ENCODE measurements around the gene MED22. TPM values are rescaled to one million over a fixed set of nuclear protein-coding genes. Genes with fewer than 3 reads are reported as not detected.

MED22 gene
- 32.7 TPM for total RNA-seq
- polyA plus RNA-seq (ENCODE audit: insufficient read depth, low read depth, low replicate concordance), result 24.6 TPM
- long read RNA-seq, donor 1, transcript MED22-209 (4 exons, 3,867 nt), result major isoform, 6 of 2,822 reads
- long read RNA-seq, donor 1, partial matches to known transcripts, result 2,788 of 2,822 reads
- long read RNA-seq, donor 1, other reads (novel, unspliced or antisense), result 28 of 2,822 reads
- long read RNA-seq, donor 2, transcript MED22-209 (4 exons, 3,867 nt), result major isoform, 5 of 2,955 reads
- long read RNA-seq, donor 2, partial matches to known transcripts, result 2,906 of 2,955 reads
- long read RNA-seq, donor 2, other reads (novel, unspliced or antisense), result 44 of 2,955 reads
- long read RNA-seq, donor 3, transcript MED22-209 (4 exons, 3,867 nt), result major isoform, 6 of 19 reads
- long read RNA-seq, donor 3, partial matches to known transcripts, result 13 of 19 reads
- long read RNA-seq, donor 3, other reads (novel, unspliced or antisense), result 0 of 19 reads
- long read RNA-seq, donor 4, partial matches to known transcripts, result 3,132 of 3,206 reads
- long read RNA-seq, donor 4, other reads (novel, unspliced or antisense), result 71 of 3,206 reads
- long read RNA-seq, donor 5, result 0 reads
- long read RNA-seq, donor 6, partial matches to known transcripts, result 5,965 of 6,064 reads
- long read RNA-seq, donor 6, other reads (novel, unspliced or antisense), result 97 of 6,064 reads
- long read RNA-seq, donor 7, transcript MED22-209 (4 exons, 3,867 nt), result major isoform, 19 of 44 reads
- long read RNA-seq, donor 7, partial matches to known transcripts, result 2 of 44 reads
- long read RNA-seq, donor 7, other reads (novel, unspliced or antisense), result 22 of 44 reads
- long read RNA-seq, donor 8, partial matches to known transcripts, result 3,632 of 3,679 reads
- long read RNA-seq, donor 8, other reads (novel, unspliced or antisense), result 43 of 3,679 reads
- long read RNA-seq, donor 9, partial matches to known transcripts, result 1,599 of 1,621 reads
- long read RNA-seq, donor 9, other reads (novel, unspliced or antisense), result 20 of 1,621 reads
- long read RNA-seq, donor 10, partial matches to known transcripts, result 0 of 2 reads
- long read RNA-seq, donor 10, other reads (novel, unspliced or antisense), result 0 of 2 reads

GRCh38 chr9:133347985-133348717 is at the start of gene MED22, which contains the start of gene RPL7A:
Gene MED22, minus strand, starts transcription at chr9:133348131. Its CDS starts 1,469 bp downstream, at chr9:133346662.
Gene RPL7A, plus strand, starts transcription at chr9:133348218. Its CDS starts 26 bp downstream, at chr9:133348244.
- Histone ChIP-seq H3K36me3 (ENCODE audit: control insufficient read depth in 2 of 3, insufficient read depth in 3 of 3, low read length in 3 of 3) (peaks cover 10 to 58% (median 32%) of the 10 kb centered on the region in 3 donors), H3K4me3 (ENCODE audit: low read length in 3 of 3) (peak within 1 kb of the TSS; percentile 76 to 99 (median 93)), H3K9me3 (ENCODE audit: control insufficient read depth in 2 of 3, insufficient read depth in 1 of 3, low read length in 3 of 3) (no peaks in the 10 kb centered on the region), H3K27ac (ENCODE audit: low read depth in 2 of 2, low read length in 2 of 2) (peak within 1 kb of the TSS; percentile 84 to 96), H3K4me1 (ENCODE audit: control insufficient read depth in 2 of 3, insufficient read depth in 2 of 3, low read depth in 1 of 3, low read length in 3 of 3) (peaks cover 4 to 19% (median 5%) of the 10 kb centered on the region in 3 donors), H3K9ac (ENCODE audit: low read length in 3 of 3) (peak within 1 kb of the TSS; percentile 91 to 99 (median 92)), H3K27me3 (ENCODE audit: control insufficient read depth, insufficient read depth, low read length) (no peaks in the 10 kb centered on the region)
- no peak for TF ChIP-seq CTCF (IDR thresholded peaks at IDR 0.05; ENCODE audit: borderline replicate concordance, extremely low read depth, insufficient read depth)
- intact Hi-C loops (cut with DNase I), result no loop called here
- peak; percentile 96 to 99 (median 97) for DNase-seq
- FAIRE-seq, result no peak

- Histone ChIP-seq H3K4me3 (ENCODE audit: low read length in 3 of 3) (no peak overlapping the region), H3K9ac (ENCODE audit: low read length in 3 of 3) (no peak overlapping the region), H3K9me3 (ENCODE audit: control insufficient read depth in 2 of 3, insufficient read depth in 1 of 3, low read length in 3 of 3) (no peaks in the 10 kb centered on the region), H3K36me3 (ENCODE audit: control insufficient read depth in 2 of 3, insufficient read depth in 3 of 3, low read length in 3 of 3) (no peaks in the 10 kb centered on the region), H3K27ac (ENCODE audit: low read depth in 2 of 2, low read length in 2 of 2) (no peak overlapping the region), H3K27me3 (ENCODE audit: control insufficient read depth, insufficient read depth, low read length) (no peaks in the 10 kb centered on the region), H3K4me1 (ENCODE audit: control insufficient read depth in 2 of 3, insufficient read depth in 2 of 3, low read depth in 1 of 3, low read length in 3 of 3) (no peaks in the 10 kb centered on the region)
- intact Hi-C loops (cut with DNase I), result no loop called here
- FAIRE-seq, result no peak
- TF ChIP-seq CTCF (IDR thresholded peaks at IDR 0.05; ENCODE audit: borderline replicate concordance, extremely low read depth, insufficient read depth), result no peak
- DNase-seq, result no peak
These were observed 49.4 kb upstream of the MED22 start for GRCh38 chr9:133397370-133397769.

GRCh38 chr9:133396952-133397351 is 49.0 kb upstream of the MED22 start:
- TF ChIP-seq CTCF (IDR thresholded peaks at IDR 0.05; ENCODE audit: borderline replicate concordance, extremely low read depth, insufficient read depth), result no peak
- intact Hi-C loops (cut with DNase I), result no loop called here
- FAIRE-seq (no peak), DNase-seq (peak in 1 of 5 donors; percentile 35)
- no peak overlapping the region for H3K4me3 ChIP-seq (ENCODE audit: low read length in 3 of 3)
- H3K27ac ChIP-seq (ENCODE audit: low read depth in 2 of 2, low read length in 2 of 2), result no peak overlapping the region
- no peak overlapping the region for H3K9ac ChIP-seq (ENCODE audit: low read length in 3 of 3)
- H3K36me3 ChIP-seq (ENCODE audit: control insufficient read depth in 2 of 3, insufficient read depth in 3 of 3, low read length in 3 of 3), result no peaks in the 10 kb centered on the region
- H3K4me1 ChIP-seq (ENCODE audit: control insufficient read depth in 2 of 3, insufficient read depth in 2 of 3, low read depth in 1 of 3, low read length in 3 of 3), result no peaks in the 10 kb centered on the region
- H3K9me3 ChIP-seq (ENCODE audit: control insufficient read depth in 2 of 3, insufficient read depth in 1 of 3, low read length in 3 of 3), result no peaks in the 10 kb centered on the region
- no peaks in the 10 kb centered on the region for H3K27me3 ChIP-seq (ENCODE audit: control insufficient read depth, insufficient read depth, low read length)

All from kidney (tissue), 22 donors.